SJSA1 (cell line): Measurements from ENCODE around the gene LARGE2. TPM values are rescaled to one million over a fixed set of nuclear protein-coding genes. Genes with fewer than 3 reads are reported as not detected.
A peak's percentile ranks its signal among the peaks of the same experiment; 100 is the strongest.

ENCODE experiments used
- DNase-seq, 2 experiments: peaks; one replicate each; pipeline ENCODE4 v3.0.0-alpha.2; 2015 to 2020; ENCODE audit warnings: low spot score in 2 of 2, low read depth in 1 of 2
- H3K27ac ChIP-seq: fragments of 250-450 bp; sonication (Bioruptor Pico); 2 replicates; pipeline ENCODE4 v1.5.1; 2020; ENCODE audit warnings: mild to moderate bottlenecking, moderate library complexity
- H3K27me3 ChIP-seq: fragments of 250-450 bp; sonication (Bioruptor Pico); replicated peaks from 2 replicates; pipeline ENCODE4 v1.5.1; 2020; ENCODE audit warnings: mild to moderate bottlenecking, moderate library complexity
- H3K36me3 ChIP-seq: fragments of 250-450 bp; sonication (Bioruptor Pico); 2 replicates; pipeline ENCODE4 v1.5.1; 2020; ENCODE audit warnings: mild to moderate bottlenecking
- H3K4me1 ChIP-seq: fragments of 250-450 bp; sonication (Bioruptor Pico); replicated peaks from 2 replicates; pipeline ENCODE4 v1.6.1; 2021; ENCODE audit warnings: mild to moderate bottlenecking
- H3K4me3 ChIP-seq: fragments of 250-450 bp; sonication (Bioruptor Pico); 2 replicates; pipeline ENCODE4 v1.5.1; 2020; ENCODE audit warnings: mild to moderate bottlenecking
- H3K9me3 ChIP-seq: fragments of 250-450 bp; sonication (Bioruptor Pico); replicated peaks from 2 replicates; pipeline ENCODE4 v1.5.1; 2020; ENCODE audit warnings: mild to moderate bottlenecking
- total RNA-seq: library from RNA; depleted of rRNA; stranded (reverse); fragments of >200 nt; shearing (Covaris generic); gene quantifications from 2 replicates; pipeline ENCODE4 v1.2.3, GENCODE V29; 2014; rRNA removed

LARGE2 gene
- total RNA-seq, 1 experiment from 2014 or later: not detected

- Histone ChIP-seq H3K27ac (no peak overlapping the region), H3K4me1 (no peaks in the 10 kb centered on the region), H3K9me3 (no peaks in the 10 kb centered on the region), H3K27me3 (no peaks in the 10 kb centered on the region), H3K36me3 (peaks cover 6% of the 10 kb centered on the region), H3K4me3 (no peak overlapping the region)
- DNase-seq: no peak
Measured at GRCh38 chr11:45960387-45961095, 38.1 kb downstream of the LARGE2 start.

- DNase-seq: no peak
- Histone ChIP-seq H3K36me3 (peaks cover 6% of the 10 kb centered on the region), H3K27ac (no peak overlapping the region), H3K9me3 (no peaks in the 10 kb centered on the region), H3K4me1 (no peaks in the 10 kb centered on the region), H3K27me3 (no peaks in the 10 kb centered on the region), H3K4me3 (no peak overlapping the region)
Measured at GRCh38 chr11:45961751-45962240, 39.3 kb downstream of the LARGE2 start.

DNA sequence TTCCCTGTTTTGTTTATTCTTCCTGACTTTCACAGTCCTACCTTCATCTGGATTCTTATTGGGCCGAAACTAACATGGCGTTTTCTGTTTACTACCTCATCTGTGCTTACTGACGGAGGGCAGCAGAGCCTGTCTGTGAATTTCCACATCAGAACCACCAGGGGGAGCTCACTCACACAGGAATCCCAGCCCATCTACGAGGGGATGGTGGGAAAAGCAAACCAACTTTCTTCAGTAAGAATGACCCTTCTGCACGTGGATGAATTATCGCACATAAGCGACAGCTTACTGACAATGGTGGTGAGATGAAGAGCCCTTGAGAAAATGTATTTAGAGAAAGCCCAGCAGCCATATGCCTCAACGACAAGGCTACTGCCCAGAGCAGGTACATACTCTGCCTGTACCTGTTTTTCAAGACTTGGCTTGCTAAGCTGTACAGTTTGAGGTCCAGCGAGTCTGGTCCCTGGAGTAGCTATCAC is 42.5 kb downstream of the LARGE2 start:
- Histone ChIP-seq H3K4me3 (no peak overlapping the region), H3K27ac (no peak overlapping the region), H3K27me3 (no peaks in the 10 kb centered on the region)

DNA sequence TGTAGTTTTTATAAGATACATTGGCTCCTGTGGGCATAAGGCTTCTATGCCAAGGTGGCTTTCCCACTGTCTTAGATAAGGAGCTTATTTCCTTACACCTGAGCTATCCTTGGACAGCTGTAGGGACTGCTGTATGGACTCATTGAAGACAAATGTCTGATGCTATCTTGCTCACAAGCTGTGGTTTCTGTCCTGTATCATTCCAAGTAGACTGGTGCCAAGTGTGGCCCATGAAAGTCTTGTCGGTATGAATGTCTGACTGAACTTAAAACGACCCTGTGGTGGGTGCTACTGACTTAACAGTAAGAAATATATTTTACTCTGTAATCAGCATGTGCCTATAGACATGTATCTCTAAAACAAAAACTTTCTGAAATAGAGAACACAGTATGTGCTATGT is 45.0 kb downstream of the LARGE2 start:
- no peak for DNase-seq
- Histone ChIP-seq H3K36me3 (peaks cover 9% of the 10 kb centered on the region), H3K4me3 (no peak overlapping the region), H3K9me3 (no peaks in the 10 kb centered on the region), H3K27ac (no peak overlapping the region), H3K27me3 (no peaks in the 10 kb centered on the region), H3K4me1 (no peaks in the 10 kb centered on the region)

More for the DNA sequence above, 42.5 kb downstream of the LARGE2 start:
- DNase-seq: peak; percentile 73 to 78
- H3K36me3 ChIP-seq: peaks cover 6% of the 10 kb centered on the region
- H3K4me1 ChIP-seq: no peaks in the 10 kb centered on the region
- H3K9me3 ChIP-seq: no peaks in the 10 kb centered on the region

- Histone ChIP-seq H3K4me1 (no peaks in the 10 kb centered on the region), H3K36me3 (peaks cover 9% of the 10 kb centered on the region), H3K9me3 (no peaks in the 10 kb centered on the region), H3K4me3 (no peak overlapping the region), H3K27me3 (no peaks in the 10 kb centered on the region), H3K27ac (no peak overlapping the region)
- no peak for DNase-seq
Measured at GRCh38 chr11:45968901-45969300, 46.4 kb downstream of the LARGE2 start.

DNA sequence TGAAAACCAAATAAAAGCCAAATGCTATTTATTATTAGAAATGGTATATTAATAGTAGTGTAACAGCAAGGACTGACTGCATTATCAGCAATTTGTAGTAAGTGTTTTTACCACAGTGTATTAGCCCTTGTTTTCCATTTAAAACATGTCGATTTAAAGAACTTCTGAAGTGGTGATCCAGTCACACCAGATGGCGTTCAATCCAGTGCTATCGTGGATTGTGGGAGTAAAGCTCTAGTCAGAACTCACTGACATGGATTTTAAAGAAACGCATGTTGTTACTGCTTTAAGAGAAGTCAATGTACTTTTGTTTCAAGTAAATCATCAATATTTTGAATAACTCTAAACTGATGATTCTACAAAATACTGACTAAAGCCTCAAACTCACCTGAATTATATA is 51.1 kb downstream of the LARGE2 start:
- DNase-seq: no peak
- Histone ChIP-seq H3K4me1 (no peaks in the 10 kb centered on the region), H3K9me3 (no peaks in the 10 kb centered on the region), H3K27me3 (no peaks in the 10 kb centered on the region), H3K27ac (no peak overlapping the region), H3K36me3 (peaks cover 10% of the 10 kb centered on the region; the same call in 1 of the 2 replicates), H3K4me3 (no peak overlapping the region)

GRCh38 chr11:45974806-45975205 is 52.4 kb downstream of the LARGE2 start:
- no peak for DNase-seq
- Histone ChIP-seq H3K9me3 (no peaks in the 10 kb centered on the region), H3K4me3 (no peak overlapping the region), H3K36me3 (peaks cover 17% of the 10 kb centered on the region; the same call in 1 of the 2 replicates), H3K27ac (no peak overlapping the region), H3K27me3 (no peaks in the 10 kb centered on the region), H3K4me1 (no peaks in the 10 kb centered on the region)

Other genes with a start within 250 kb of the LARGE2 start
- 11.5 and 11.8 TPM in 2 replicates for gene SLC35C1, start 117.5 kb upstream of the LARGE2 start, total RNA-seq
- 16.1 and 17.3 TPM in 2 replicates for gene CRY2, start 75.2 kb upstream of the LARGE2 start, total RNA-seq
- gene MAPK8IP1, start 37.0 kb upstream of the LARGE2 start, total RNA-seq: 2.6 and 4.3 TPM in 2 replicates
- gene FREY1, start 15.4 kb upstream of the LARGE2 start, total RNA-seq: 0.21 TPM in 1 of 2 replicates, not detected in the other
- 33.4 and 33.9 TPM in 2 replicates for gene PEX16, start 4.8 kb upstream of the LARGE2 start, total RNA-seq
- gene PHF21A, start 198.8 kb downstream of the LARGE2 start, total RNA-seq: 6.4 and 10.8 TPM in 2 replicates